ENCODE data around the gene PIP4K2A. TPM values are rescaled to one million over a fixed set of nuclear protein-coding genes. Genes with fewer than 3 reads are reported as not detected.

Gene PIP4K2A
- total RNA-seq, 2 donors from 2014 or later = 15.0 to 17.8 TPM

- H3K36me3 ChIP-seq (ENCODE audit: control insufficient read depth, insufficient read depth, low read length) = no peaks in the 10 kb centered on the region
- H3K27me3 ChIP-seq (ENCODE audit: control insufficient read depth, insufficient read depth, low read length, poor library complexity, severe bottlenecking) = no peaks in the 10 kb centered on the region
- no peak for DNase-seq
- H3K9ac ChIP-seq (ENCODE audit: extremely low read depth, low read length, poor library complexity, severe bottlenecking) = no peak overlapping the region
- Mint-ChIP-seq H3K27ac (peak overlapping the region; percentile 64), H3K4me3 (no peak overlapping the region), H3K4me1 (peaks cover 12% of the 10 kb centered on the region), H3K36me3 (ENCODE audit: low read depth) (no peaks in the 10 kb centered on the region), H3K27me3 (ENCODE audit: insufficient read depth) (no peaks in the 10 kb centered on the region), H3K9me3 (no peaks in the 10 kb centered on the region)
- H3K4me3 ChIP-seq (ENCODE audit: low read length) = no peak overlapping the region
- no peak for TF ChIP-seq CTCF (conservative IDR thresholded peaks at IDR 0.05)
- 86 to 89% methylated on average over 4 to 6 of the region's 6 CpGs for WGBS, 2 experiments (ENCODE audit: insufficient coverage in 1 of 2, insufficient read length in 1 of 2)
- no peaks in the 10 kb centered on the region for H3K4me1 ChIP-seq (ENCODE audit: control insufficient read depth, insufficient read depth, low read length)
- no peak overlapping the region for H3K27ac ChIP-seq (ENCODE audit: low read depth, low read length)
- H3K9me3 ChIP-seq (ENCODE audit: control insufficient read depth, low read length) = no peaks in the 10 kb centered on the region
Observed at GRCh38 chr10:22682237-22683139, 31.9 kb downstream of the PIP4K2A start.

- 92 to 98% methylated on average over 1 to 4 of the region's 4 CpGs for WGBS, 2 experiments (ENCODE audit: insufficient coverage in 1 of 2, insufficient read length in 1 of 2)
- Mint-ChIP-seq H3K4me3 (no peak overlapping the region), H3K9me3 (no peaks in the 10 kb centered on the region), H3K4me1 (peaks cover 12% of the 10 kb centered on the region), H3K36me3 (ENCODE audit: low read depth) (no peaks in the 10 kb centered on the region), H3K27me3 (ENCODE audit: insufficient read depth) (no peaks in the 10 kb centered on the region), H3K27ac (peak overlapping the region; percentile 64)
- Histone ChIP-seq H3K9ac (ENCODE audit: extremely low read depth, low read length, poor library complexity, severe bottlenecking) (no peak overlapping the region), H3K27ac (ENCODE audit: low read depth, low read length) (no peak overlapping the region), H3K9me3 (ENCODE audit: control insufficient read depth, low read length) (no peaks in the 10 kb centered on the region), H3K4me1 (ENCODE audit: control insufficient read depth, insufficient read depth, low read length) (no peaks in the 10 kb centered on the region), H3K4me3 (ENCODE audit: low read length) (no peak overlapping the region), H3K27me3 (ENCODE audit: control insufficient read depth, insufficient read depth, low read length, poor library complexity, severe bottlenecking) (no peaks in the 10 kb centered on the region), H3K36me3 (ENCODE audit: control insufficient read depth, insufficient read depth, low read length) (no peaks in the 10 kb centered on the region)
- TF ChIP-seq CTCF (conservative IDR thresholded peaks at IDR 0.05) = no peak
- no peak for DNase-seq
Observed at GRCh38 chr10:22681783-22682183, 32.6 kb downstream of the PIP4K2A start.

GRCh38 chr10:22681301-22681700, 33.1 kb downstream of the PIP4K2A start:
- H3K27ac Mint-ChIP-seq = no peak overlapping the region
- no CpG with 5 or more reads among the region's 1 CpG for WGBS, 2 experiments (ENCODE audit: insufficient coverage in 1 of 2, insufficient read length in 1 of 2)
- H3K4me1 ChIP-seq (ENCODE audit: control insufficient read depth, insufficient read depth, low read length) = no peaks in the 10 kb centered on the region
- no peak for TF ChIP-seq CTCF (conservative IDR thresholded peaks at IDR 0.05)
- H3K9me3 Mint-ChIP-seq = no peaks in the 10 kb centered on the region
- no peak for DNase-seq
- peaks cover 12% of the 10 kb centered on the region for H3K4me1 Mint-ChIP-seq
- H3K4me3 ChIP-seq (ENCODE audit: low read length) = no peak overlapping the region
- H3K36me3 ChIP-seq (ENCODE audit: control insufficient read depth, insufficient read depth, low read length) = no peaks in the 10 kb centered on the region
- H3K27me3 Mint-ChIP-seq (ENCODE audit: insufficient read depth) = no peaks in the 10 kb centered on the region
- no peak overlapping the region for H3K27ac ChIP-seq (ENCODE audit: low read depth, low read length)
- H3K27me3 ChIP-seq (ENCODE audit: control insufficient read depth, insufficient read depth, low read length, poor library complexity, severe bottlenecking) = no peaks in the 10 kb centered on the region
- no peak overlapping the region for H3K9ac ChIP-seq (ENCODE audit: extremely low read depth, low read length, poor library complexity, severe bottlenecking)
- H3K36me3 Mint-ChIP-seq (ENCODE audit: low read depth) = no peaks in the 10 kb centered on the region
- no peaks in the 10 kb centered on the region for H3K9me3 ChIP-seq (ENCODE audit: control insufficient read depth, low read length)
- H3K4me3 Mint-ChIP-seq = no peak overlapping the region
